H9 (cell line): ENCODE measurements around the gene ACVR2B. TPM values are rescaled to one million over a fixed set of nuclear protein-coding genes. Genes with fewer than 3 reads are reported as not detected.

Source experiments
- DNase-seq: peaks from one replicate; pipeline ENCODE4 v3.0.0-alpha.2; 2017
- H2AFZ ChIP-seq: one replicate; pipeline ENCODE4 v1.6.1; 2013; ENCODE audit warnings: mild to moderate bottlenecking, low read length, control low read depth, moderate library complexity
- H2AK5ac ChIP-seq: 2 replicates; pipeline ENCODE4 v1.6.1; 2013; ENCODE audit warnings: low read length, control low read depth, mixed read lengths; ENCODE audit not compliant: insufficient read length
- H2BK120ac ChIP-seq: one replicate; pipeline ENCODE4 v1.6.1; 2013; ENCODE audit warnings: low read depth, mild to moderate bottlenecking, low read length, control low read depth, inconsistent platforms; ENCODE audit not compliant: poor library complexity, severe bottlenecking
- H2BK12ac ChIP-seq: 2 replicates; pipeline ENCODE4 v1.6.1; 2013; ENCODE audit warnings: low read length, control low read depth, mixed read lengths, low read depth; ENCODE audit not compliant: insufficient read length
- H2BK15ac ChIP-seq: 2 replicates; pipeline ENCODE4 v1.6.1; 2013; ENCODE audit warnings: low read depth, low read length, control low read depth
- H2BK20ac ChIP-seq: one replicate; pipeline ENCODE4 v1.6.1; 2013; ENCODE audit warnings: low read depth, mild to moderate bottlenecking, low read length, control low read depth, inconsistent platforms; ENCODE audit not compliant: poor library complexity, severe bottlenecking
- H2BK5ac ChIP-seq: 2 replicates; pipeline ENCODE4 v1.6.1; 2013; ENCODE audit warnings: low read length, control low read depth, mixed read lengths; ENCODE audit not compliant: insufficient read length
- H3K14ac ChIP-seq: 2 replicates; pipeline ENCODE4 v1.6.1; 2013; ENCODE audit warnings: low read length, control low read depth; ENCODE audit not compliant: insufficient read depth
- H3K18ac ChIP-seq: 2 replicates; pipeline ENCODE4 v1.6.1; 2013; ENCODE audit warnings: low read depth, mild to moderate bottlenecking, mixed read lengths, low read length, control low read depth; ENCODE audit not compliant: insufficient read length
- H3K23ac ChIP-seq: 2 replicates; pipeline ENCODE4 v1.6.1; 2013; ENCODE audit warnings: low read length, control low read depth, mixed read lengths, low read depth; ENCODE audit not compliant: insufficient read length
- H3K23me2 ChIP-seq: 2 replicates; pipeline ENCODE4 v1.6.1; 2013; ENCODE audit warnings: low read depth, mild to moderate bottlenecking, mixed read lengths, low read length, control low read depth; ENCODE audit not compliant: insufficient read length, poor library complexity, severe bottlenecking
- H3K27ac ChIP-seq: 2 replicates; pipeline ENCODE4 v1.5.1; 2013; ENCODE audit warnings: low read length, control low read depth, mixed read lengths, low read depth; ENCODE audit not compliant: insufficient read length
- H3K27me3 ChIP-seq: 2 replicates; pipeline ENCODE4 v1.6.1; 2013; ENCODE audit warnings: low read length, control low read depth, inconsistent platforms; ENCODE audit not compliant: insufficient read depth
- H3K4ac ChIP-seq: 2 replicates; pipeline ENCODE4 v1.6.1; 2013; ENCODE audit warnings: low read depth, mild to moderate bottlenecking, control low read depth, inconsistent platforms, low read length, moderate library complexity
- H3K4me1 ChIP-seq: 2 replicates; pipeline ENCODE4 v1.6.1; 2013; ENCODE audit warnings: low read length, control low read depth, inconsistent platforms; ENCODE audit not compliant: insufficient read depth
- H3K4me2 ChIP-seq: 2 replicates; pipeline ENCODE4 v1.6.1; 2013; ENCODE audit warnings: low read length, control low read depth, mixed read lengths; ENCODE audit not compliant: insufficient read length, insufficient read depth
- H3K56ac ChIP-seq: 2 replicates; pipeline ENCODE4 v1.6.1; 2013; ENCODE audit warnings: low read depth, mild to moderate bottlenecking, mixed read lengths, low read length, control low read depth; ENCODE audit not compliant: insufficient read length
- H3K79me1 ChIP-seq: 2 replicates; pipeline ENCODE4 v1.6.1; 2013; ENCODE audit warnings: low read depth, mild to moderate bottlenecking, moderate library complexity, low read length, control low read depth, inconsistent platforms; ENCODE audit not compliant: insufficient read depth, poor library complexity, severe bottlenecking
- H3K79me2 ChIP-seq: 2 replicates; pipeline ENCODE4 v1.6.1; 2013; ENCODE audit warnings: low read length, control low read depth, inconsistent platforms; ENCODE audit not compliant: insufficient read depth
- H3K9ac ChIP-seq: 2 replicates; pipeline ENCODE4 v1.6.1; 2013; ENCODE audit warnings: low read length, control low read depth, mixed read lengths; ENCODE audit not compliant: insufficient read length; ENCODE audit errors: extremely low read depth
- H3K9me3 ChIP-seq: one replicate; pipeline ENCODE4 v1.6.1; 2013; ENCODE audit warnings: low read depth, low read length, inconsistent platforms; ENCODE audit not compliant: control insufficient read depth
- H3T11ph ChIP-seq: one replicate; pipeline ENCODE4 v1.6.1; 2013; ENCODE audit warnings: mild to moderate bottlenecking, low read length, control low read depth, inconsistent platforms
- H4K20me1 ChIP-seq: one replicate; pipeline ENCODE4 v1.6.1; 2013; ENCODE audit not compliant: control insufficient read depth, insufficient read length, insufficient read depth
- H4K5ac ChIP-seq: 2 replicates; pipeline ENCODE4 v1.6.1; 2013; ENCODE audit warnings: low read depth, mild to moderate bottlenecking, mixed read lengths, low read length, control low read depth; ENCODE audit not compliant: insufficient read length
- H4K8ac ChIP-seq: replicated peaks from 2 replicates; pipeline ENCODE4 v1.6.1; 2013; ENCODE audit warnings: low read length, control low read depth, mixed read lengths, low read depth; ENCODE audit not compliant: insufficient read length
- H4K91ac ChIP-seq: 2 replicates; pipeline ENCODE4 v1.6.1; 2013; ENCODE audit warnings: low read depth, mild to moderate bottlenecking, moderate library complexity, mixed read lengths, low read length, control low read depth; ENCODE audit not compliant: insufficient read length
- H3K27ac Mint-ChIP-seq, 3 experiments: 2 replicates in 2 of 3; 3 replicates in 1 of 3; pipeline ENCODE4 v1.8.0; 2020 to 2021; ENCODE audit warnings: mixed read lengths in 3 of 3, mild to moderate bottlenecking in 1 of 3, moderate library complexity in 1 of 3
- H3K27me3 Mint-ChIP-seq: 2 replicates; pipeline ENCODE4 v1.8.0; 2021; ENCODE audit warnings: low read depth, mild to moderate bottlenecking, moderate library complexity, mixed read lengths
- H3K36me3 Mint-ChIP-seq, 3 experiments: 2 replicates in 2 of 3; 3 replicates in 1 of 3; pipeline ENCODE4 v1.8.0; 2020 to 2021; ENCODE audit warnings: low read depth in 3 of 3, mixed read lengths in 3 of 3; ENCODE audit not compliant: insufficient read depth in 1 of 3
- H3K4me1 Mint-ChIP-seq, 2 experiments: 2 replicates each; pipeline ENCODE4 v1.8.0; 2020; ENCODE audit warnings: mixed read lengths in 2 of 2
- H3K4me3 Mint-ChIP-seq, 2 experiments: 2 replicates in 1 of 2; 3 replicates in 1 of 2; pipeline ENCODE4 v1.8.0; 2020 to 2021; ENCODE audit warnings: mild to moderate bottlenecking in 2 of 2, mixed read lengths in 2 of 2, moderate library complexity in 1 of 2
- H3K9me3 Mint-ChIP-seq, 2 experiments: 2 replicates in 1 of 2; 3 replicates in 1 of 2; pipeline ENCODE4 v1.8.0; 2020; ENCODE audit warnings: mild to moderate bottlenecking in 2 of 2, mixed read lengths in 2 of 2, moderate library complexity in 1 of 2
- WGBS: extraction: QIAGEN DNeasy Blood & Tissue Kit; methylation state at CpG from one replicate; pipeline ENCODE4 v1.1.7; 2013; ENCODE audit warnings: missing lambda C conversion rate, low lambda C conversion rate, mixed read lengths; ENCODE audit not compliant: insufficient read length; ENCODE audit errors: extremely low coverage; 5-methylcytosine and 5-hydroxymethylcytosine counted together
- total RNA-seq: library from RNA; stranded (reverse); gene quantifications from 2 replicates; pipeline ENCODE4 v1.2.1, GENCODE V29; 2021
- TF ChIP-seq, protein P1 (sequence below): fragments of 200-600 bp; sonication (generic); conservative IDR thresholded peaks from 3 replicates; pipeline ENCODE4 v1.8.0; 2021; ENCODE audit warnings: antibody characterized with exemption, mild to moderate bottlenecking

The ACVR2B gene
- total RNA-seq, 1 experiment from 2014 or later: 105 TPM

DNA sequence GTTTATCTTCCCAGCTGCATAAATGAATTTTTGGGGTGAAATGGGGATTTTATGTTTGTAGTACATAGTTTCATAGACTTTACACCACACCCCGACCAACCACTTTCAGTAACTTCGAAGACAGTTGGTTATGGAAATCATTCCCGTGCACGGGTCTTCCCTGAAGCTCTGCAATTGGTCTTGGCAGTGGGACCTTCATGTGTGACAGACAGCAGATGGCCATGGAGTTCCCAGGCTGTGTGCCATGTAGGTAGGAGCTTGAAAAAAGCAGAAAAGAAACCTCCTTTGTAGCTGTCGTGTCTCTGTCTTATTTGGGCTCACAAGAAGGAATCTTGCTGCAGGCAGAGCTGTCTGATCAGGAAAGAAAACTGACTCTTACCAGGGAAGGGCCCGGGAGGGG, 68.3 kb downstream of the ACVR2B start:
- TF ChIP-seq, protein P1, sequence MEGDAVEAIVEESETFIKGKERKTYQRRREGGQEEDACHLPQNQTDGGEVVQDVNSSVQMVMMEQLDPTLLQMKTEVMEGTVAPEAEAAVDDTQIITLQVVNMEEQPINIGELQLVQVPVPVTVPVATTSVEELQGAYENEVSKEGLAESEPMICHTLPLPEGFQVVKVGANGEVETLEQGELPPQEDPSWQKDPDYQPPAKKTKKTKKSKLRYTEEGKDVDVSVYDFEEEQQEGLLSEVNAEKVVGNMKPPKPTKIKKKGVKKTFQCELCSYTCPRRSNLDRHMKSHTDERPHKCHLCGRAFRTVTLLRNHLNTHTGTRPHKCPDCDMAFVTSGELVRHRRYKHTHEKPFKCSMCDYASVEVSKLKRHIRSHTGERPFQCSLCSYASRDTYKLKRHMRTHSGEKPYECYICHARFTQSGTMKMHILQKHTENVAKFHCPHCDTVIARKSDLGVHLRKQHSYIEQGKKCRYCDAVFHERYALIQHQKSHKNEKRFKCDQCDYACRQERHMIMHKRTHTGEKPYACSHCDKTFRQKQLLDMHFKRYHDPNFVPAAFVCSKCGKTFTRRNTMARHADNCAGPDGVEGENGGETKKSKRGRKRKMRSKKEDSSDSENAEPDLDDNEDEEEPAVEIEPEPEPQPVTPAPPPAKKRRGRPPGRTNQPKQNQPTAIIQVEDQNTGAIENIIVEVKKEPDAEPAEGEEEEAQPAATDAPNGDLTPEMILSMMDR: no peak
- no peaks in the 10 kb centered on the region for H3K79me1 ChIP-seq
- H3K27ac ChIP-seq: no peak overlapping the region
- no peaks in the 10 kb centered on the region for H3K23me2 ChIP-seq
- H2BK120ac ChIP-seq: no peak overlapping the region
- no peak overlapping the region for H3K18ac ChIP-seq
- H3K14ac ChIP-seq: no peak overlapping the region
- no peak overlapping the region for H3K23ac ChIP-seq
- H2BK12ac ChIP-seq: no peak overlapping the region
- DNase-seq: no peak
- no peaks in the 10 kb centered on the region for H4K20me1 ChIP-seq
- no peaks in the 10 kb centered on the region for H3K27me3 ChIP-seq
- peaks cover 5% of the 10 kb centered on the region; the same call in 1 of the 2 replicates for H3K4me1 ChIP-seq
- H4K5ac ChIP-seq: no peak overlapping the region
- H3K79me2 ChIP-seq: no peaks in the 10 kb centered on the region
- peaks cover 23 to 28% of the 10 kb centered on the region in 2 experiments for H3K4me1 Mint-ChIP-seq
- no peaks in the 10 kb centered on the region for H3K9me3 ChIP-seq
- no peak overlapping the region for H4K8ac ChIP-seq
- no peak overlapping the region for H3K4me2 ChIP-seq
- H3K36me3 Mint-ChIP-seq: peaks cover 18 to 36% (median 26%) of the 10 kb centered on the region in 3 experiments
- no peak overlapping the region for H3K27ac Mint-ChIP-seq
- H3K4ac ChIP-seq: no peak overlapping the region
- no peak overlapping the region for H3K4me3 Mint-ChIP-seq
- H3K9me3 Mint-ChIP-seq: no peaks in the 10 kb centered on the region
- no peak overlapping the region for H2AFZ ChIP-seq
- H2AK5ac ChIP-seq: no peak overlapping the region
- H2BK20ac ChIP-seq: no peak overlapping the region
- no peak overlapping the region for H2BK15ac ChIP-seq
- no peak overlapping the region for H3K9ac ChIP-seq
- no peak overlapping the region for H4K91ac ChIP-seq
- no peak overlapping the region for H3T11ph ChIP-seq
- H3K56ac ChIP-seq: no peak overlapping the region
- no peaks in the 10 kb centered on the region for H3K27me3 Mint-ChIP-seq
- no peak overlapping the region for H2BK5ac ChIP-seq
- WGBS: no CpG with 5 or more reads among the region's 6 CpGs
